Hematopoietic multipotent progenitor cell treated with erythropoietin and hydrocortisone succinate and interleukin-3 and kit ligand, for 4 days (in vitro differentiated cells): ENCODE measurements around the gene CCDC121.

ENCODE experiments used
- DNase-seq: peaks from one replicate; pipeline ENCODE4 v3.0.0-alpha.2; 2015

Gene CCDC121

GRCh38 chr2:27628767-27629709 is at the start of gene CCDC121, which contains the start of gene GPN1:
TSS of gene CCDC121 (minus strand) at chr2:27629012. CDS start at chr2:27627799, 1,213 bp downstream.
TSS of gene GPN1 (plus strand) at chr2:27629050. CDS start at chr2:27629059, 9 bp downstream.
- DNase-seq = peak; percentile 98

DNA sequence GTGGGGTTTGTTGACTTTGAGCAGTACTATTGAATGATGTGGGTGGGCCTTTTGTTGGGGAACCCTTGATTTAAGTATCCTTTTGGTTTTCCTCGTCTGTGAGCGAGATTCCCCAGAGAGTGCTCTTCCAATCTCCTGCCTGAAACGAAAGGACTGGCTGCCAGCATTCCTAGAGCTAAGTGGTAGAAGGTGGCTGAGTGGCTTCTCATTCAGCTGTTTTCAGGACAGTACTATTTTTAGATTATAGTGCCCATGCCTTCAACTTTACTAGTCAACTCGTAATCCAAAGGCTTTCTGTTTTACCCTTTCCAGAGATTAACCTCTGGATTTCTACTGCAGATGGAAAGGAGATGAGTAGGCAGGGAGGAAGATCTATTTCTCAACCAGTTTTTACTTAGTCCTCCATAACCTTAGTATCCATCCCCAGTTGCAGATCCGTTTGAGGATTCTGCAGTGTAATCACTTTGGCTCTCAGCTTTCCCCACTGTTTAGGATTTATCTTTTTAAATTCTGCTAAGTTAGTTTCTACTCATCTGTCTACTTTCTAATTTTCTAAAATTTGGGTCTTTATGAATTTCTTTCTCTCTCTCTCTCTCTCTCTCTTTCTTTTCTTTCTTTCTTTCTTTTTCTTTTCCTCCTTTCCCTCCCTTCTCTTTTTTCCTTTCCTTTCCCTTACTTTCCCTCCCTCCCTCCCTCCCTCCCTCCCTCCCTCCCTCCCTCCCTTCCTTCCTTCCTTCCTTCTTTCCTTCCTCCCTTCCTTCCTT is 44.1 kb upstream of the CCDC121 start:
- no peak for DNase-seq

GRCh38 chr2:27671235-27671634 is 42.4 kb upstream of the CCDC121 start:
- DNase-seq = no peak

GRCh38 chr2:27667446-27667845 is 38.6 kb upstream of the CCDC121 start:
- peak; percentile 22 for DNase-seq

DNA sequence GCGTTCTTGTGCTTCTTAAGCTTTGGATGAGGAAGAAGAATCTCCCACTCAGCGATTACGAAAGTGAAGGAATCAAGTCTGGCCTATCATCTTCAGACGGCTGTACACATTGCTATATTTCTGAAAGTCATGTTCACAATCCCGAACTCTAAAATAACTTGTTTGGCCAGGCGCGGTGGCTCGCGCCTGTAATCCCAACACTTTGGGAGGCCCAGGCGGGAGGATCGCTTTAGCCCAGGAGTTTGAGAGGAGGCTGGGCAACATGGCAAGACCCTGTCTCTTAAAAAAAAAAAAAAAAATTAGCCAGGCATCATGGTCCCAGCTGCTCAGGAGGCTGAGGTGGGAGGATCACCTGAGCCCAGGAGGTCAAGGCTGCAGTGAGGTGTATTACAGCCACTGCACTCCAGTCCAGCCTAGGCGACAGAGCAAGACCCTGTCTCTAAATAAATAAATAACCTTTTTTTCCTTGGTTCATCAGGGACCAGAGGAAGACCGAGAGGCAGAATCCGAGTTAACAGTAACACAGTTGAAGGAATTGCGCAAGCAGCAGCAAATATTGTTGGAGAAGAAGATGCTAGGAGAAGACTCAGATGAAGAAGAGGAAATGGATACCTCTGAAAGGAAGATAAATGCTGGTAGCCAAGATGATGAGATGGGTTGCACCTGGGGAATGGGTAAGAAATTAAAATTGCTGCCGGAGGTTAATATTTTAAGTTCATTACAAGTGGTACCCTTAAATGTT is 36.0 kb upstream of the CCDC121 start:
- no peak for DNase-seq

DNA sequence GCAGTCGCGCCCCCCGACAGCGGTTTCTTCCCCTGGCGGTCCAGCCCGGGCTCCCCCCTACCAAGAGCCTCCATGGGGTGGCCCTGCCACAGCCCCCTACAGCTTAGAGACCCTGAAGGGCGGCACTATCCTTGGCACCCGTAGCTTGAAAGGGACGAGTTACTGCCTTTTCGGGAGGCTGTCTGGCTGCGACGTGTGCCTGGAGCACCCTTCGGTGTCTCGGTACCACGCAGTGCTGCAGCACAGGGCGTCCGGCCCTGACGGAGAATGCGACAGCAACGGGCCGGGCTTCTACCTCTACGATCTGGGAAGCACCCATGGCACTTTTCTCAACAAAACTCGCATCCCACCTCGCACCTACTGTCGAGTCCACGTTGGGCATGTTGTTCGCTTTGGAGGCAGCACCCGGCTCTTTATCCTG is 35.4 kb upstream of the CCDC121 start:
- no peak for DNase-seq

GRCh38 chr2:27663285-27664153 is 34.7 kb upstream of the CCDC121 start, which contains the start of the genes SLC4A1AP and SUPT7L:
TSS of gene SLC4A1AP (plus strand) at chr2:27663889. CDS start at chr2:27663915, 26 bp downstream.
TSS of gene SUPT7L (minus strand) at chr2:27663614. CDS start at chr2:27662192, 1,422 bp downstream.
- DNase-seq = peak; percentile 92

DNA sequence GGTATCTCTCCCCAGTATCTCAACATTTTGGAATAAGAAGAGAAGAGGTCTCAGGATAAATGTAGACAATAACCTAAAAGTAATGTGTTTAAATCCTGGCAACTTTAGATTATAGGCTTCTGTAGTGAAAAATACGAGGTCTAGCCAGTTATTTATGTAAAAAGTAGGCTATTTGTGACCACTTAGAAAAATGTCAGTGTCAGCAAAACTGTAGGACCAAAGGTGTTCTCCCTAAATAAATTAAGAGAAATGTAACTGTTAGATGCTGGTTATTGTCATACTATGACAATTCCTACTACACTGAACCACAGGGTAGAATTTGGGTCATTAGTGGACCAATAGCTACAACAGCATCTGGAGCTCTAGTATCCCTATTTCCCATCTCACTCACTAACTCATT is 32.6 kb upstream of the CCDC121 start:
- DNase-seq = no peak

DNA sequence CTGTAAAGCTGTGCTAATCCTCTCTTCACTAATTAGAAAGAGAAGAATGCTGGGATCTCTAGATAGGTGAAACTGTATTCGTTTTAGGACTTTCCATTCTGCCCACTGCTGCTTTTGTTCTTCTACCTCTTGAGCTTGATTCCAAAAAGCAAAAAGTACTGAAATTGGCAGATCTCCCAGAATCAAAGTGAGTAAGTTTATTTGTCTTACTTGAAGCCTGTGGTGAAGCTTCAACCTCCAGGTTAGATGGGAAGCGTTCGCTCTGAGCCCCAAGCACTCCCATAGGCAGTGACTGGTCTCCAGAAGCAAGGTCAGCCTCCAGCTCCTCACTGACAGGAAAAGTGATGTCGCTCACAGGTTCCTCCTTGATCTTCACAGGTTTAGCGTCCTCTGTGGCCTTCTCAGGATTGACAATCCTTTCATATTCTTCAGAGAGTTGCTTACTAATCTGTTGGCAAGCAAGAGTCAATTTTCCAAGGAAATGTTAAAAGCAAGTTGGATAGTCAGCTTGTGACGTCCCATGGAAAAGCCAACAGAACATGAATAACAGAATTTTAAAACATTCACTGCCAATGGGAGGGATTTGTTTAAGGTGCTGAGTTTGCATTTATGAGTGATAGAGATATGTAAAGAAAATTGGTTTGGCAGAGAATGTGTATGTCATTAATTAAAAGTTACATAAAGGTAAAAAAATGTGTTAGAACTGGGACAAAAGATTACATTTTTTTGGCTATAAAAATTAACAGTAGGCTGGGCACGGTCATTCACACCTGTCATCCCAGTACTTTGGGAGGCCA is 26.5 kb upstream of the CCDC121 start:
- no peak for DNase-seq

DNA sequence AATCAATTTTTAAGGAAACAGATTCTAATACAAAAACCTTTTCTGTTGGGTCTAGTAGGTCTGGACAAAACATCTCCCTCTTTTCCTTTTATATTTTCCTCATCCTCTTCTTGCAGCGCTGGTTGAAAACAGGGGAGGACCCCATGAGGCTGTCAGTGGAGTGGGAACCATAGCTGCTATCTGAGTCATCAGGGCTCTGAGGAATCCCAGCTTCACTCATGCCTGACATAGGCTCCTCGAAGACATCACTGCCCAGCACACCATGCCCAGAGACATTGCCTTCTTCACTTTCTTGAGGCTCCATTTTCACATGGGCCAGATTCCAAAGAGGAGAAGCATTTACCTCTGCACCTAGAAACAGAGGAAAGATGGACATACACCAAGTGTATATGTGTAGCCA is 24.6 kb upstream of the CCDC121 start:
- DNase-seq = no peak

GRCh38 chr2:27652790-27653189 is 24.0 kb upstream of the CCDC121 start:
- DNase-seq = no peak

GRCh38 chr2:27652341-27652740 is 23.5 kb upstream of the CCDC121 start:
- DNase-seq = no peak

DNA sequence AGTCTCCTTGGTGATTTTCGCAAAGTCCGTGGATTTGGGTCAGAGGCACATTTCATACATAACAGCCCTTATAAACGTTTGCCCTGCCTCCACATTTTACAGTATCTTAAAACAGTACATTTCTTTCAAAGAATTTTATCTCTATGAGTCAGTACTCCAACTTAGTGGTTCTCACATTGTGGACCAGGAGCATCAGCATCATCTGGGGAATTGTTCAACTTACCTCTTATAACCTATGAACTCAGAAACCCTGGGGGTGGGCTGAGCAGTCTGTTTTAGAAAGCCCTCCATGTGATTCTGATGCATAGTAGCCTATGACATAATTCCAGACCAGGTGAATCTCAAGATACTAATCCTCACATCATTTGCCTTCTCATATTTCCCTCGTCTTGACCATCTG is 22.2 kb upstream of the CCDC121 start:
- no peak for DNase-seq

DNA sequence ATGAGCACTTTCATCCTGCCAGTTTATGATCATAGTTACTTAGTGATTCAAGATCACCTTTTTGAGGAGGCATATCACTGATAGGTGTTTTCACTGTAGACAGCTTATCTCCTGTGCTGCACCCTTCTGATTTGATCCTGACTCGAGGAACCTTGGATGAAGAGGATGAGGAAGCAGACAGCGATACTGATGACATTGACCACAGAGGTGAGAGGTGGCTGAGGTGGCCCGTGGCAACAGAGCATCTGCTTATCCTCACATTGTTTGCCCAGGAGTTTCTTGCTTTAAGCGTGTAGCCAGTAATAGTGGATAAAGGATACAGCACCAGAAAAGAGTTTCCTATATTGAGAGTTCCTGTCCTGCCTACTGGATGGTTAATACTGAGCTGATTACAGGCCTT is 18.9 kb upstream of the CCDC121 start:
- DNase-seq = no peak

DNA sequence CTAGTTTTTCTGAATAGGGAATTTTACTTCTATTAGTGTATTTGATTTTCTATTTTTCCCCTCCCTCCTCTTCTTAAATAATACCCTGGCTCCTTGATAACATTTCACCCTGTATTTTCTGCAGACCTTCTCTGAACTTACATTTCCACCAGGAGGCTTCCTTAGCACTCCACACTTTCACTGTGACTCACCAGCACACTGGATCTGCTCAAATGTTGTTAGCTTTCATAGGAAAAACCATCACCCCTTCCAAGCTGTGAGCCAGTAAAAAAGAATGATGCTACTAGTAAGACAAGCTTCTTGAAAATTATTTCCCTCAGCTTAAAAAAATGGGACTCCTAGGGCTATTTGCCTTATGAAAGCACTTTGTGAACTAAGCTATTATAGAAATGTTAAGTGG is 18.5 kb upstream of the CCDC121 start:
- DNase-seq = no peak

DNA sequence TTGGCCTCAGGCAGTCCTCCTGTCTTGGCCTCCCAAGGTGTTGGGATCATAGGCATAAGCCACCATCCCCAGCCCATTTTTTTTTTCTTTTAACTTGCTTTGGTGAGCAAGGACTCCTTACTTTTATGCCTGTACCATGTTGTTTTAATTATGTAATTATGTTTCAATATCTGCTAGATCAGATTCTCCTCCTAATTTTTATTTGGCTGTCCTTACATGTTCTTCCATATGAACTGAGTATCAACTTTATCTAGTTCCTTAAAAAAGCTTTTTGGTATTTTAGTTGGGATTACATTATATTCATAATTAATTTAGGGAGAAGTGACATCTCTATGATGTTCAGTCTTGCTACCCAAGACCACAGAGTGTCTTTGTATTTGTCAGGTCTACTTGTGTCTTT is 16.4 kb upstream of the CCDC121 start:
- no peak for DNase-seq

DNA sequence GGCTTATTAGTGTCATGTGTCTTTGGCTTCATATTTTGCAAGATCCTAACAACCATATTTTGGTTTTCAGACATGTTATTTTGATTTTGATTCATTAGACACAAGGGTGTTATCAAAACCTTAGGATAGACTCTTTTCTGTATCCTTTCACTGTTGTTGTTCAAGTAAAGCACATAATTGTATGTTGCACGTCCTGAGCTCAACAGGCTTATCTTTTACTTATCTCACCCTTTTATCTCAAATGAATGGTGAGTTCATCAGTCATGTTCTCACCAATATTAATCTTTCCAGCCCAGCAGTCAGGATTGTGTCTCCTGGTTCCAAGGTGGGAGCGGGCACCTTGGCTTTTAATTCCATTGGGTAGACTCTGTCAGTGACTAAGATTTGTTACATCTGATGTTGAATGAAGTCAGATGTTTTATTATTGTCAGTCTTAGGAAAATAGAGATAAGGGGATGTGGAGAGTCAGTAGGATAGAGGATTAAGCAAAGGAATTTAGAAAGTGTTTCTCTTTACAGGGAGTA is 12.0 kb upstream of the CCDC121 start:
- DNase-seq = no peak

GRCh38 chr2:27638709-27639108 is 9.9 kb upstream of the CCDC121 start:
- DNase-seq = no peak

DNA sequence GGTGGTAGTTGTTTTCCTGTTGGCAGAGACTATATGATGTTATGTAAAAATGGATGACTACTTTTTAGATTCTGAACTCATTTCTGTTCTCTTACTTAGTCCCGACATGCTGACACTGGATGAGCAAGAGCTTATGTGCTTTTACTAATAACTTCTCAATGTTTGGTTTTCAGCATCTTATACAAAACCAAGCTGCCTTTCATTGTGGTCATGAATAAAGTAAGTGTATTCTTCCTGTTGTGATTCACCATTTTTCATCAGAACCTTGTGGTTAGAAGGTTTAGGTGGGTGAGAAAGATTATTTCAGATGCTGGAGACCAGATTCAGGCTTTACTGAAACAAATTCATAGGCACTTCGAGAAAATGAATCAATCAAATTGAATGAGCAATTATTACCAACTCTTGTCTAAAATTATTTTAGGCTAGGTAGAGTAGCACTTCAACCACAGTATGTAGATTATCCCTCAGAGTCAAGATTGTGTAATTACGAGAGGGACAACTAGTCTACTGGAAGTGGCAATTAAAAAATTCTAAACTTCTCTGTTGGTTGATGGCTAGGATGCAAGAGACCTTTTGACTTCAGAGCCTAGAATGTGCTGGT is 9.3 kb upstream of the CCDC121 start:
- no peak for DNase-seq

GRCh38 chr2:27636766-27637165 is 8.0 kb upstream of the CCDC121 start:
- no peak for DNase-seq
